Astrocyte (in vitro differentiated cells and primary cell): ENCODE measurements around the gene ABCB8.

Experiments used
- CTCF ChIP-seq: IDR thresholded peaks from 2 replicates; pipeline ENCODE4 v1.5.1; 2011; ENCODE audit warnings: low read depth, mild to moderate bottlenecking, inconsistent platforms, low read length, moderate library complexity; ENCODE audit not compliant: insufficient read depth
- EZH2 ChIP-seq: IDR thresholded peaks from 2 replicates; pipeline ENCODE4 v1.6.1; 2012; ENCODE audit warnings: mild to moderate bottlenecking, low read length, inconsistent platforms; ENCODE audit not compliant: insufficient read depth

- TF ChIP-seq CTCF = no peak
- TF ChIP-seq EZH2 = no peak
Measured at GRCh38 chr7:151069841-151070573, 41.8 kb downstream of the ABCB8 start.
